22Rv1 (cell line): Measurements from ENCODE around the gene PAK4.

ENCODE experiments used
- H3K27ac ChIP-seq: fragments of 450-650 bp; 2 replicates; pipeline ENCODE4 v1.5.1; 2017
- ZFX ChIP-seq: fragments of 450-650 bp; IDR thresholded peaks from 2 replicates; pipeline ENCODE4 v1.6.1; 2017; ENCODE audit warnings: antibody characterized with exemption, borderline replicate concordance
- TF ChIP-seq, protein P1 (sequence below): fragments of 450-650 bp; IDR thresholded peaks from 2 replicates; pipeline ENCODE4 v1.5.1; 2017; ENCODE audit warnings: mild to moderate bottlenecking

The PAK4 gene

GRCh38 chr19:39145180-39145953, 19.8 kb downstream of the PAK4 start:
- peak overlapping the region; percentile 77 for H3K27ac ChIP-seq
- TF ChIP-seq, protein P1, sequence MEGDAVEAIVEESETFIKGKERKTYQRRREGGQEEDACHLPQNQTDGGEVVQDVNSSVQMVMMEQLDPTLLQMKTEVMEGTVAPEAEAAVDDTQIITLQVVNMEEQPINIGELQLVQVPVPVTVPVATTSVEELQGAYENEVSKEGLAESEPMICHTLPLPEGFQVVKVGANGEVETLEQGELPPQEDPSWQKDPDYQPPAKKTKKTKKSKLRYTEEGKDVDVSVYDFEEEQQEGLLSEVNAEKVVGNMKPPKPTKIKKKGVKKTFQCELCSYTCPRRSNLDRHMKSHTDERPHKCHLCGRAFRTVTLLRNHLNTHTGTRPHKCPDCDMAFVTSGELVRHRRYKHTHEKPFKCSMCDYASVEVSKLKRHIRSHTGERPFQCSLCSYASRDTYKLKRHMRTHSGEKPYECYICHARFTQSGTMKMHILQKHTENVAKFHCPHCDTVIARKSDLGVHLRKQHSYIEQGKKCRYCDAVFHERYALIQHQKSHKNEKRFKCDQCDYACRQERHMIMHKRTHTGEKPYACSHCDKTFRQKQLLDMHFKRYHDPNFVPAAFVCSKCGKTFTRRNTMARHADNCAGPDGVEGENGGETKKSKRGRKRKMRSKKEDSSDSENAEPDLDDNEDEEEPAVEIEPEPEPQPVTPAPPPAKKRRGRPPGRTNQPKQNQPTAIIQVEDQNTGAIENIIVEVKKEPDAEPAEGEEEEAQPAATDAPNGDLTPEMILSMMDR = no peak
- TF ChIP-seq ZFX = no peak

GRCh38 chr19:39146091-39146490, 20.5 kb downstream of the PAK4 start:
- no peak overlapping the region for H3K27ac ChIP-seq
- no peak for TF ChIP-seq ZFX
- TF ChIP-seq, protein P1 = no peak

DNA sequence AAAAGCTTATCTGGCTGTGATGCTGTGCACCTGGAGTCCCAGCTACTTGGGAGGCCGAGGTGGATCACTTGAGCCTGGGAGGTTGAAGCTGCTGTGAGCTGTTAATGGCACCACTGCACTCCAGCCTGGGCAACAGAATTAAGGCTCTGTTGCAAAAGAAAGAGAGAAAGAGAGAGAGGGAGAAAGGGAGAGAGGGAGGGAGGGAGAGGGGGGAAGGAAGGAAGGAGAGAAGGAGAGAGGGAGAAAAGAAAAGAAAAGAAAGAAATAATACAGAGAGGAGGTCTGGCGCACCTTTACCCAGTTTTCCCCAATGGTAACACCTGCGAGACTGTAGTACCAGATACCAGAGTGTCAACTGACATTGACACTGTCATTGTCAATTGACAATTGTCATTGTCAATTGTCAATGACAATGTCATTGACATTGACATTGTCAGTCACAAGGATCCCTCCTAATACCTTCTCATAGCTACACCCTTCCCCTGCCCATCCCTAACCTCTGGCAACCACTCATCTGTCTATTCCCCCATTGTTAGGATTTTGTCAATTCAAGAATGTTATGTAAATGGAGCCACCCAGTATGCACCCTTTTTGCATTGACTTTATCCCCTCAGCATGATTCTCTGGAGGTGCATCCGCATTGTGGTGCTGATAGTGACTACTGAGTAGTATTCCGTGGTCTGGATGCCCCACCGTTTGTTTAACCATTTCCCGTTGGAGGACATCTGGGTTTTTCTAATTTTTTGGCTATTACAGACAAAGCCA, 21.3 kb downstream of the PAK4 start:
- TF ChIP-seq, protein P1 = no peak
- no peak for TF ChIP-seq ZFX

GRCh38 chr19:39147480-39147879, 21.9 kb downstream of the PAK4 start:
- TF ChIP-seq, protein P1 = no peak
- TF ChIP-seq ZFX = no peak

More for the DNA sequence above, 21.3 kb downstream of the PAK4 start:
- no peak overlapping the region for H3K27ac ChIP-seq

GRCh38 chr19:39148939-39149529, 23.4 kb downstream of the PAK4 start:
- H3K27ac ChIP-seq = no peak overlapping the region
- TF ChIP-seq, protein P1 = no peak
- no peak for TF ChIP-seq ZFX

More at GRCh38 chr19:39147480-39147879, 21.9 kb downstream of the PAK4 start:
- no peak overlapping the region for H3K27ac ChIP-seq

DNA sequence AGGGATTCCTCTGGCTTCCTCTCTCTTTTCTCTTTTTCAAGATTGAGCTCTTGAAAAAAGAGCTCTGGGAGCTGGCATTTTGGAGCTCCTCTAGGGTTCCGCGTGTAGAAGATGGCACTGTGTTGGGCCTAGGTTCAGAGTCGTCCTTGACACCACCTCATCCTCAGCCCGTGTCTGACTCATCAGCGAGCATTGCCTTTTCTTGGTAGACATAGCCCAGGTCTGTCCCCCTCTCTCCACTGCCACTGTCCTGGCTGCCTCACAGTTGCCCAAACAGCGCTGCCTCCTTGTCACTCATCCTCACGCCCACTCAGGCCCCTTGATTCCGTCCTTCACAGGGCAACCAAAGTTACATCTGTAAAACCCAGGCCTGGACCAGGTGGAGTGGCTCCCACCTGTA, 24.6 kb downstream of the PAK4 start:
- TF ChIP-seq, protein P1 = no peak
- H3K27ac ChIP-seq = no peak overlapping the region
